Tibial nerve (tissue), 4 donors: ENCODE results near the gene JAZF1.

Source experiments
- EP300 ChIP-seq, 2 donors: sonication (generic); formaldehyde crosslinking; IDR thresholded peaks; one replicate each; pipeline ENCODE4 v1.6.1; 2017; ENCODE audit warnings: antibody characterized with exemption in 2 of 2, mild to moderate bottlenecking in 1 of 2
- POLR2A ChIP-seq, 2 donors: fragments of 450-650 bp; IDR thresholded peaks; one replicate each; pipeline ENCODE4 v1.6.1; 2017; ENCODE audit warnings: antibody characterized with exemption in 2 of 2, mild to moderate bottlenecking in 2 of 2, moderate library complexity in 2 of 2
- TF ChIP-seq, protein P1 (sequence below), 5 experiments: fragments of 200-600 bp in 3 of 5; fragments of 450-650 bp in 2 of 5; sonication (generic) in 3 of 5; IDR thresholded peaks; one replicate each; pipeline ENCODE4 v1.5.1; 2016 to 2019; ENCODE audit warnings: antibody characterized with exemption in 5 of 5, mild to moderate bottlenecking in 3 of 5, moderate library complexity in 2 of 5

GRCh38 chr7:28114056-28114455 lies 66.5 kb downstream of the JAZF1 start:
- TF ChIP-seq, protein P1, sequence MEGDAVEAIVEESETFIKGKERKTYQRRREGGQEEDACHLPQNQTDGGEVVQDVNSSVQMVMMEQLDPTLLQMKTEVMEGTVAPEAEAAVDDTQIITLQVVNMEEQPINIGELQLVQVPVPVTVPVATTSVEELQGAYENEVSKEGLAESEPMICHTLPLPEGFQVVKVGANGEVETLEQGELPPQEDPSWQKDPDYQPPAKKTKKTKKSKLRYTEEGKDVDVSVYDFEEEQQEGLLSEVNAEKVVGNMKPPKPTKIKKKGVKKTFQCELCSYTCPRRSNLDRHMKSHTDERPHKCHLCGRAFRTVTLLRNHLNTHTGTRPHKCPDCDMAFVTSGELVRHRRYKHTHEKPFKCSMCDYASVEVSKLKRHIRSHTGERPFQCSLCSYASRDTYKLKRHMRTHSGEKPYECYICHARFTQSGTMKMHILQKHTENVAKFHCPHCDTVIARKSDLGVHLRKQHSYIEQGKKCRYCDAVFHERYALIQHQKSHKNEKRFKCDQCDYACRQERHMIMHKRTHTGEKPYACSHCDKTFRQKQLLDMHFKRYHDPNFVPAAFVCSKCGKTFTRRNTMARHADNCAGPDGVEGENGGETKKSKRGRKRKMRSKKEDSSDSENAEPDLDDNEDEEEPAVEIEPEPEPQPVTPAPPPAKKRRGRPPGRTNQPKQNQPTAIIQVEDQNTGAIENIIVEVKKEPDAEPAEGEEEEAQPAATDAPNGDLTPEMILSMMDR (IDR thresholded peaks at IDR 0.05): no peak
- TF ChIP-seq EP300 (IDR thresholded peaks at IDR 0.05) (no peak), POLR2A (IDR thresholded peaks at IDR 0.05) (no peak)
